Stomach (tissue), 9 donors: ENCODE measurements around the gene BNC2. TPM values are rescaled to one million over a fixed set of nuclear protein-coding genes. Genes with fewer than 3 reads are reported as not detected.

Experiments
- DNase-seq, 2 donors: peaks; one replicate each; pipeline versions ENCODE4 v3.0.0 to v3.0.0-alpha.2; 2013 to 2019
- H3K27ac ChIP-seq, 5 donors: fragments of 200-600 bp in 4 of 5; sonication (generic) in 4 of 5; one replicate each; pipeline ENCODE4 v1.5.1; 2013 to 2019; ENCODE audit warnings: mild to moderate bottlenecking in 1 of 5, moderate library complexity in 1 of 5
- H3K27me3 ChIP-seq, 3 donors: fragments of 200-600 bp; sonication (generic); one replicate each; pipeline ENCODE4 v1.5.1; 2017 to 2019; ENCODE audit warnings: mixed run types in 1 of 3
- H3K36me3 ChIP-seq, 4 donors: fragments of 200-600 bp; sonication (generic); 1 replicate in 3 of 4; 2 replicates in 1 of 4; pipeline ENCODE4 v1.5.1; 2016 to 2019
- H3K4me1 ChIP-seq, 4 donors: fragments of 200-600 bp; sonication (generic); one replicate each; pipeline ENCODE4 v1.5.1; 2016 to 2019
- H3K4me3 ChIP-seq, 4 donors: fragments of 200-600 bp; sonication (generic) in 3 of 4; one replicate each; pipeline ENCODE4 v1.5.1; 2016 to 2019; ENCODE audit warnings: mild to moderate bottlenecking in 1 of 4
- H3K9me3 ChIP-seq, 4 donors: fragments of 200-600 bp; sonication (generic); one replicate each; pipeline ENCODE4 v1.5.1; 2016 to 2019
- EP300 ChIP-seq: sonication (generic); formaldehyde crosslinking; IDR thresholded peaks from one replicate; pipeline ENCODE4 v1.6.1; 2017; ENCODE audit warnings: antibody characterized with exemption
- POLR2A ChIP-seq, 4 donors: fragments of 450-650 bp; IDR thresholded peaks; one replicate each; pipeline ENCODE4 v1.6.1; 2016; ENCODE audit warnings: antibody characterized with exemption in 4 of 4, control low read depth in 2 of 4, mild to moderate bottlenecking in 1 of 4, moderate library complexity in 1 of 4
- POLR2AphosphoS5 ChIP-seq, 3 donors: sonication (generic); formaldehyde crosslinking; IDR thresholded peaks; one replicate each; pipeline ENCODE4 v1.6.1; 2016; ENCODE audit warnings: antibody characterized with exemption in 3 of 3
- WGBS, 5 donors: extraction: QIAGEN DNeasy Blood & Tissue Kit in 3 of 5; methylation state at CpG; one replicate each; pipeline versions ENCODE4 v1.1.5 to v1.1.7; 2013 to 2018; 5-methylcytosine and 5-hydroxymethylcytosine counted together
- intact Hi-C: fragments of 100-400 bp; cut with DNase I; formaldehyde crosslinking; loops from one replicate; pipeline ENCODE4 v1.15.1; 2023; ENCODE audit warnings: low total_unique reads
- polyA plus RNA-seq, 3 donors: library from polyadenylated mRNA; stranded (reverse); fragments of 200-250 nt; gene quantifications; one replicate each; pipeline ENCODE4 v1.2.3, GENCODE V29; 2013
- total RNA-seq, 5 donors: library from RNA; depleted of rRNA; stranded (reverse); fragments of >200 nt; gene quantifications; one replicate each; pipeline versions ENCODE4 v1.1.0 to v1.2.3, GENCODE V29; 2014 to 2016
- TF ChIP-seq, protein P1 (sequence below), 7 experiments: fragments of 450-650 bp in 4 of 7; fragments of 200-600 bp in 3 of 7; sonication (generic) in 3 of 7; IDR thresholded peaks; one replicate each; pipeline ENCODE4 v1.5.1; 2016 to 2019; ENCODE audit warnings: antibody characterized with exemption in 7 of 7, control low read depth in 2 of 7, mild to moderate bottlenecking in 1 of 7
- donor health status: healthy with polysubstance abuse.
- donor health status: Bipolar disorder and iron deficiency.
- donor health status: healthy.

BNC2 gene
- total and polyA plus RNA-seq, 8 donors, result 1.1 to 60.7 (median 7.6) TPM

DNA sequence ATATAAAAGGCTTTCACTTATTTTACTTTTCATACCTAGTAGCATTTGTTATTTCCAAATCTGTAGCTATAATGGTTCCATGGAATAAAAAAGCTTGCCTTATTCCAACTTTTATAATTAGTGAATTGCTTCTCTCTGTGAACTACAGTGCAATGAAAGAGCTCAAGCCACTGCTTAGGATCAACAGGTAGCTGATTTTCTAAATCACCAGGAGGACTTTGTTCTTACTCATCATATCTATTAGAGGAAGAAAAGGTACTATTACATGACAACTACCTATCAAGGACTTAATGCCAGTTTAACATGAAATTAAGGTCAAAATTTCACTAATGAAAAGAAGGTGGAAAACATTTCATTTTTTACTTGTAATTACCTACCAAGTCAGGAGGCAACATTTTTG lies 414.6 kb downstream of the BNC2 start:
- intact Hi-C loops, result no loop called here
- no peaks in the 10 kb centered on the region for H3K9me3 ChIP-seq
- H3K4me3 ChIP-seq, result no peak overlapping the region
- DNase-seq, result no peak
- TF ChIP-seq, protein P1, sequence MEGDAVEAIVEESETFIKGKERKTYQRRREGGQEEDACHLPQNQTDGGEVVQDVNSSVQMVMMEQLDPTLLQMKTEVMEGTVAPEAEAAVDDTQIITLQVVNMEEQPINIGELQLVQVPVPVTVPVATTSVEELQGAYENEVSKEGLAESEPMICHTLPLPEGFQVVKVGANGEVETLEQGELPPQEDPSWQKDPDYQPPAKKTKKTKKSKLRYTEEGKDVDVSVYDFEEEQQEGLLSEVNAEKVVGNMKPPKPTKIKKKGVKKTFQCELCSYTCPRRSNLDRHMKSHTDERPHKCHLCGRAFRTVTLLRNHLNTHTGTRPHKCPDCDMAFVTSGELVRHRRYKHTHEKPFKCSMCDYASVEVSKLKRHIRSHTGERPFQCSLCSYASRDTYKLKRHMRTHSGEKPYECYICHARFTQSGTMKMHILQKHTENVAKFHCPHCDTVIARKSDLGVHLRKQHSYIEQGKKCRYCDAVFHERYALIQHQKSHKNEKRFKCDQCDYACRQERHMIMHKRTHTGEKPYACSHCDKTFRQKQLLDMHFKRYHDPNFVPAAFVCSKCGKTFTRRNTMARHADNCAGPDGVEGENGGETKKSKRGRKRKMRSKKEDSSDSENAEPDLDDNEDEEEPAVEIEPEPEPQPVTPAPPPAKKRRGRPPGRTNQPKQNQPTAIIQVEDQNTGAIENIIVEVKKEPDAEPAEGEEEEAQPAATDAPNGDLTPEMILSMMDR (IDR thresholded peaks at IDR 0.05), result no peak
- no peak for TF ChIP-seq POLR2A (IDR thresholded peaks at IDR 0.05)
- no peak for TF ChIP-seq POLR2AphosphoS5 (IDR thresholded peaks at IDR 0.05)
- TF ChIP-seq EP300, result no peak
- H3K36me3 ChIP-seq, result no peaks in the 10 kb centered on the region
- H3K4me1 ChIP-seq, result peaks cover 0 to 9% (median 4%) of the 10 kb centered on the region in 4 donors
- no peaks in the 10 kb centered on the region for H3K27me3 ChIP-seq
- H3K27ac ChIP-seq, result no peak overlapping the region

- Histone ChIP-seq H3K9me3 (no peaks in the 10 kb centered on the region), H3K27ac (no peak overlapping the region), H3K27me3 (no peaks in the 10 kb centered on the region), H3K36me3 (no peaks in the 10 kb centered on the region), H3K4me1 (no peaks in the 10 kb centered on the region), H3K4me3 (no peak overlapping the region)
- no peak for TF ChIP-seq POLR2AphosphoS5 (IDR thresholded peaks at IDR 0.05)
- TF ChIP-seq, protein P1 (IDR thresholded peaks at IDR 0.05), result no peak
- no peak for TF ChIP-seq POLR2A (IDR thresholded peaks at IDR 0.05)
- 24 to 52% (median 40%) methylated on average over 3 of the region's 3 CpGs for WGBS, 5 donors
- DNase-seq, result no peak
- intact Hi-C loops, result no loop called here
Measured at GRCh38 chr9:16453390-16453789, 417.1 kb downstream of the BNC2 start.

- no peaks in the 10 kb centered on the region for H3K9me3 ChIP-seq
- no peak for DNase-seq
- 40 to 69% (median 61%) methylated on average over 3 of the region's 3 CpGs for WGBS, 5 donors
- no peak for TF ChIP-seq EP300
- TF ChIP-seq, protein P1 (IDR thresholded peaks at IDR 0.05), result no peak
- no peak for TF ChIP-seq POLR2AphosphoS5 (IDR thresholded peaks at IDR 0.05)
- TF ChIP-seq POLR2A (IDR thresholded peaks at IDR 0.05), result no peak
- H3K36me3 ChIP-seq, result no peaks in the 10 kb centered on the region
- peaks cover 0 to 8% (median 2%) of the 10 kb centered on the region in 4 donors for H3K4me1 ChIP-seq
- intact Hi-C loops, result no loop called here
- no peak overlapping the region for H3K4me3 ChIP-seq
- H3K27ac ChIP-seq, result no peak overlapping the region
- no peaks in the 10 kb centered on the region for H3K27me3 ChIP-seq
Measured at GRCh38 chr9:16450578-16450977, 419.9 kb downstream of the BNC2 start.

- no peak for TF ChIP-seq POLR2A (IDR thresholded peaks at IDR 0.05)
- TF ChIP-seq POLR2AphosphoS5 (IDR thresholded peaks at IDR 0.05), result no peak
- no peak for TF ChIP-seq EP300
- TF ChIP-seq, protein P1 (IDR thresholded peaks at IDR 0.05), result no peak
- no peak for DNase-seq
- Histone ChIP-seq H3K27ac (no peak overlapping the region), H3K9me3 (no peaks in the 10 kb centered on the region), H3K4me1 (peaks cover 0 to 14% (median 4%) of the 10 kb centered on the region in 4 donors), H3K4me3 (no peak overlapping the region), H3K36me3 (no peaks in the 10 kb centered on the region), H3K27me3 (no peaks in the 10 kb centered on the region)
- intact Hi-C loops, result no loop called here
Measured at GRCh38 chr9:16450043-16450442, 420.4 kb downstream of the BNC2 start.
